Right lobe of liver (tissue), 6 donors: Measurements from ENCODE around the gene SPATA13. TPM values are rescaled to one million over a fixed set of nuclear protein-coding genes. Genes with fewer than 3 reads are reported as not detected.

Experiments used
- ATAC-seq, 4 donors: fragments of 200-7000 bp; cut with Tn5 transposase; one replicate each; pipeline ENCODE4 v1.9.1; 2020; ENCODE audit warnings: mild to moderate bottlenecking in 4 of 4, moderate library complexity in 4 of 4
- DNase-seq, 3 donors: peaks; one replicate each; pipeline ENCODE4 v3.0.0-alpha.2; 2020
- H3K27ac ChIP-seq, 3 donors: fragments of 200-600 bp; one replicate each; pipeline ENCODE4 v1.8.0; 2022
- H3K27me3 ChIP-seq, 2 donors: fragments of 200-600 bp; one replicate each; pipeline ENCODE4 v1.8.0; 2022
- H3K36me3 ChIP-seq, 4 donors: fragments of 200-600 bp; sonication (generic) in 1 of 4; one replicate each; pipeline versions ENCODE4 v1.5.1 to v1.8.0; 2017 to 2022; ENCODE audit warnings: control low read depth in 1 of 4
- H3K4me1 ChIP-seq, 4 donors: fragments of 200-600 bp; sonication (generic) in 1 of 4; one replicate each; pipeline versions ENCODE4 v1.5.1 to v1.8.0; 2017 to 2022; ENCODE audit warnings: control low read depth in 1 of 4
- H3K4me3 ChIP-seq, 3 donors: fragments of 200-600 bp; one replicate each; pipeline ENCODE4 v1.8.0; 2022
- H3K9me3 ChIP-seq, 4 donors: fragments of 200-600 bp; sonication (generic) in 1 of 4; one replicate each; pipeline versions ENCODE4 v1.5.1 to v1.8.0; 2017 to 2022; ENCODE audit warnings: control low read depth in 1 of 4
- POLR2A ChIP-seq: fragments of 450-650 bp; IDR thresholded peaks from one replicate; pipeline ENCODE4 v1.6.1; 2017; ENCODE audit warnings: antibody characterized with exemption, mild to moderate bottlenecking
- WGBS: methylation state at CpG from one replicate; pipeline ENCODE4 v1.1.6; 2018; ENCODE audit warnings: low coverage, low lambda C conversion rate; ENCODE audit not compliant: insufficient coverage; ENCODE audit errors: missing lambda C conversion rate; 5-methylcytosine and 5-hydroxymethylcytosine counted together
- intact Hi-C, 2 donors: fragments of 100-400 bp; cut with DNase I; formaldehyde crosslinking; loops; one replicate each; pipeline versions ENCODE4 v1.11.2 to v1.14.1; 2022
- total RNA-seq, 6 experiments: library from RNA; depleted of rRNA in 2 of 6; stranded (reverse); fragments of >200 nt in 2 of 6; fragmentation: NEBNext Ultra II Directional in 3 of 6; extraction: Animal tissue kit (Norgen Biotek cat#: 25700) in 3 of 6; gene quantifications; one replicate each; pipeline versions ENCODE4 v1.1.0 to v1.2.4, GENCODE V29; 2016 to 2023
- TF ChIP-seq, protein P1 (sequence below), 4 donors: fragments of 200-600 bp in 3 of 4; fragments of 450-650 bp in 1 of 4; IDR thresholded peaks; one replicate each; pipeline versions ENCODE4 v1.5.1 to v1.8.0; 2016 to 2022; ENCODE audit warnings: antibody characterized with exemption in 4 of 4, mild to moderate bottlenecking in 2 of 4
- donor health status: DM: no; HTN: yes; CAD: no.
- donor health status: DM: no; HTN: no; CAD: no.
- donor health status: DM: no; HTN: no; CAD: no.
- donor health status: DM: no; HTN: yes; CAD: no.
- donor health status: DM: no; HTN: yes; CAD: no.

Gene SPATA13
- total RNA-seq, 6 experiments from 2014 or later, result 21.5 to 39.9 (median 30.5) TPM

DNA sequence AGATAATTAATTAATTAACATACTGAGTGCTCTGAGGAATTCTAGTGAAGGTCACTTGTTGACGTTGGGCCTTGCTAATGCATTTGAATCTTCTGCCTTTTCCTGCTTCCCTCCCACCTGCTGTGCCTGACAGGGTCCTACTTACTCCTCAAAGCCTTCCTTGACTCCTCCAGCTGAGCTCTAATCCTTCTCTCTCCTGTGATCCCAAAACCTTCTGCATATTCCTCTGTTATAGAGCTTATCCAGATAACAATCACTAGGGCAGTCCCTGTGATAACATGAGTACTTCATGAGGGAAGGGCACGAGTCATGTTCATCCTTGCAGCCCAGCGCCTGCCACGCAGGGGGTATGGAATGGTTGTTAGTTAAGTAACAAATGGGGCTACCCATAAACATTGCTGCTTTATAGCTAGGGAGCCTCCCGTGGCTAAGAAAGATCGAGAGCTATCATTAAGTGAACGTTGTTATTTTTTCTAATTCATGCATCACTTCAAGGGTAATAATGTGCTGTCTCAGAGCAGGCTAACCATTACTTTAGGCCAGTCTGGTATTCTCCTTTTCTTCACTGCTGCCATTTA lies 19.1 kb upstream of the SPATA13 start:
- Histone ChIP-seq H3K27ac (no peak overlapping the region), H3K36me3 (no peaks in the 10 kb centered on the region), H3K27me3 (no peaks in the 10 kb centered on the region), H3K4me1 (no peaks in the 10 kb centered on the region), H3K9me3 (no peaks in the 10 kb centered on the region), H3K4me3 (no peak overlapping the region)
- 81% methylated on average over 6 of the region's 7 CpGs for WGBS
- ATAC-seq (no peak), DNase-seq (no peak)
- TF ChIP-seq, protein P1, sequence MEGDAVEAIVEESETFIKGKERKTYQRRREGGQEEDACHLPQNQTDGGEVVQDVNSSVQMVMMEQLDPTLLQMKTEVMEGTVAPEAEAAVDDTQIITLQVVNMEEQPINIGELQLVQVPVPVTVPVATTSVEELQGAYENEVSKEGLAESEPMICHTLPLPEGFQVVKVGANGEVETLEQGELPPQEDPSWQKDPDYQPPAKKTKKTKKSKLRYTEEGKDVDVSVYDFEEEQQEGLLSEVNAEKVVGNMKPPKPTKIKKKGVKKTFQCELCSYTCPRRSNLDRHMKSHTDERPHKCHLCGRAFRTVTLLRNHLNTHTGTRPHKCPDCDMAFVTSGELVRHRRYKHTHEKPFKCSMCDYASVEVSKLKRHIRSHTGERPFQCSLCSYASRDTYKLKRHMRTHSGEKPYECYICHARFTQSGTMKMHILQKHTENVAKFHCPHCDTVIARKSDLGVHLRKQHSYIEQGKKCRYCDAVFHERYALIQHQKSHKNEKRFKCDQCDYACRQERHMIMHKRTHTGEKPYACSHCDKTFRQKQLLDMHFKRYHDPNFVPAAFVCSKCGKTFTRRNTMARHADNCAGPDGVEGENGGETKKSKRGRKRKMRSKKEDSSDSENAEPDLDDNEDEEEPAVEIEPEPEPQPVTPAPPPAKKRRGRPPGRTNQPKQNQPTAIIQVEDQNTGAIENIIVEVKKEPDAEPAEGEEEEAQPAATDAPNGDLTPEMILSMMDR (IDR thresholded peaks at IDR 0.05), result no peak
- no peak for TF ChIP-seq POLR2A
- intact Hi-C loops, result no loop called here

DNA sequence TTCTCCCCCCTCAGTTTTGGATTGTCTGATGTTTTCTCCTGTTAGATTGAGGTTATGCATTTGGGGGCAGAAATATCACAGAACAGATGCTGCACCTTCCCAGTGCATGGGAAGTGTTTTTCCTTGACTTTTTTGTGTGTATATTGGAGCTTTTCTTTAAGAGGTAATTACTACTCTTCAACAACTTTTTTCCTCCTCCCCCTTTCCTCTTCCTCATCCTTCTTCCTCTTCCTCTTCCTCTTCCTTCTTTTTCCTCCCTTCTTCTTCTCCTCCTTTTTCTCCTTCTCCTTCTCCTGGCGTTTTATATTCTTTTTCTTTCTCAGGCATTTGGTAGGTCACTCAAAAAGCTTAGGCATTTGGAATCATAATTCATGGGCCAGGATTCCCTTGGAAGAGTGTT lies 18.1 kb upstream of the SPATA13 start:
- DNase-seq (no peak), ATAC-seq (no peak)
- intact Hi-C loops, result no loop called here
- Histone ChIP-seq H3K9me3 (no peaks in the 10 kb centered on the region), H3K27ac (no peak overlapping the region), H3K27me3 (no peaks in the 10 kb centered on the region), H3K36me3 (no peaks in the 10 kb centered on the region), H3K4me1 (no peaks in the 10 kb centered on the region), H3K4me3 (no peak overlapping the region)
- WGBS, result 56% methylated on average over 1 of the region's 1 CpG
- no peak for TF ChIP-seq POLR2A

DNA sequence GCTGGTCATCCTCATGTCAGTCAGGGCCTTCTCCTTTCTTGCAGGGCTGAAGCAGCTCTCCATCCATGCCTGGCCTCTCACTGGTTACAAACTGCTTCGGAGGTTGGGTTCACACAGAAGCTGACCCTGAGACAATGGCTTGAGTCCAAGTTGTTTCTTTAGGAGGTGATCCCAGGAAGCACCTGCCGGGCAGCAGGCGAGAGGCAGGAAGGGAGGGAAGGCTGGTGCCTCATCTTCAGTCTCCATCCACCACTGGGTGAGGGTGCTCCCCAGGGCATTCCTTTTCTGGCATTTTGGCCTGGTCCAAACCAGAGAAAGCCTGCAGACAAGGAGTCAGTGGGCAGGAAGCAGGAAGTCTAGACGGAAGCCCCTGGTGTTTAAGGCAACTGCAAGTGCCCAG lies 17.6 kb upstream of the SPATA13 start:
- Histone ChIP-seq H3K4me1 (no peaks in the 10 kb centered on the region), H3K9me3 (no peaks in the 10 kb centered on the region), H3K36me3 (no peaks in the 10 kb centered on the region), H3K4me3 (no peak overlapping the region), H3K27ac (no peak overlapping the region), H3K27me3 (no peaks in the 10 kb centered on the region)
- DNase-seq, result no peak
- intact Hi-C loops, result no loop called here
- no peak for TF ChIP-seq POLR2A
- TF ChIP-seq, protein P1 (IDR thresholded peaks at IDR 0.05), result no peak
- WGBS, result 67% methylated on average over 3 of the region's 4 CpGs
- no peak for ATAC-seq

DNA sequence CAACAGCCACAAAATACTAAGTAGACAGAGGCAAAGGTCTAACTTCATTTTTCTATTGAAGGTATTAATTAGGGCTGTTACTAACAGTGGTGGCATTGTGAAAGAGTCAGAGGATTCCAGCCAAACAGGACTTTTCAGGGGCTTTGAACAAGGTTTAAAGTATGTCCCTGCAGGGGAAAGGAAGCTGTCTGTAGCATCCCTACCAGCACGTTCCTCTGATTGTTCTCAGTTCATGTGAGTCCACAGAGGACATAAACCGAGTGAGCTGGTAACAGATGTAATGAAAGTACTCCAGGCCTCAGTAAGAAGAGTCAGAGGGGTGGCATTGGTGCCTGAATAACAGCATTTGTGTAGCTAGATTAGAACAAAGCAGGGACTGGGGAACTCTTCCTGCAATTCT lies 15.3 kb upstream of the SPATA13 start:
- Histone ChIP-seq H3K4me3 (no peak overlapping the region), H3K27ac (no peak overlapping the region), H3K27me3 (no peaks in the 10 kb centered on the region), H3K9me3 (no peaks in the 10 kb centered on the region), H3K4me1 (no peaks in the 10 kb centered on the region), H3K36me3 (no peaks in the 10 kb centered on the region)
- TF ChIP-seq, protein P1 (IDR thresholded peaks at IDR 0.05), result no peak
- no peak for TF ChIP-seq POLR2A
- ATAC-seq (no peak), DNase-seq (no peak)
- intact Hi-C loops, result no loop called here
- WGBS, result 63% methylated on average over 2 of the region's 2 CpGs

- Histone ChIP-seq H3K36me3 (no peaks in the 10 kb centered on the region), H3K4me1 (no peaks in the 10 kb centered on the region), H3K9me3 (no peaks in the 10 kb centered on the region), H3K27ac (no peak overlapping the region), H3K27me3 (no peaks in the 10 kb centered on the region), H3K4me3 (no peak overlapping the region)
- TF ChIP-seq POLR2A, result no peak
- TF ChIP-seq, protein P1 (IDR thresholded peaks at IDR 0.05), result no peak
- ATAC-seq (no peak), DNase-seq (no peak)
- intact Hi-C loops, result no loop called here
- WGBS, result 89% methylated on average over 6 of the region's 7 CpGs
These were observed 14.8 kb upstream of the SPATA13 start for GRCh38 chr13:24145674-24146073.
